CD4-positive, alpha-beta T cell (primary cell): ENCODE results near the gene LTBP4. TPM values are rescaled to one million over a fixed set of nuclear protein-coding genes. Genes with fewer than 3 reads are reported as not detected.

Experiments used
- ATAC-seq: fragments of 200-7000 bp; cut with Tn5 transposase; one replicate; pipeline ENCODE4 v1.10.0; 2022; ENCODE audit warnings: mild to moderate bottlenecking; ENCODE audit not compliant: poor library complexity
- CTCF ChIA-PET: fragments of 350-600 bp; sonication (Branson Sonifier 250); formaldehyde crosslinking; loops from one replicate; lab custom pipeline; 2021; ENCODE audit warnings: antibody characterized with exemption, inconsistent platforms; lab: Charles Lee
- POLR2A ChIA-PET: fragments of 350-600 bp; sonication (Branson Sonifier 250); formaldehyde crosslinking; loops from one replicate; lab custom pipeline; 2021; ENCODE audit warnings: antibody characterized with exemption, inconsistent platforms; lab: Charles Lee
- DNase-seq, 14 experiments: peaks; one replicate each; pipeline ENCODE4 v3.0.0-alpha.2; 2013 to 2020; ENCODE audit warnings: mixed read lengths in 2 of 14
- H3K27ac ChIP-seq, 2 donors: one replicate each; pipeline versions ENCODE4 v1.5.1 to v1.7.0; 2013; ENCODE audit warnings: low read length in 2 of 2, low read depth in 1 of 2, mild to moderate bottlenecking in 1 of 2
- H3K27me3 ChIP-seq, 2 experiments: 1 replicate in 1 of 2; 2 replicates in 1 of 2; pipeline versions ENCODE4 v1.6.1 to v1.7.0; 2013; ENCODE audit warnings: low read length in 2 of 2, control low read depth in 1 of 2, mild to moderate bottlenecking in 1 of 2, moderate library complexity in 1 of 2; ENCODE audit not compliant: insufficient read depth in 2 of 2, control insufficient read depth in 1 of 2
- H3K36me3 ChIP-seq: one replicate; pipeline ENCODE4 v1.6.1; 2013; ENCODE audit warnings: low read length, control low read depth; ENCODE audit not compliant: insufficient read depth
- H3K4me1 ChIP-seq: one replicate; pipeline ENCODE4 v1.6.1; 2013; ENCODE audit warnings: low read length, control low read depth; ENCODE audit not compliant: insufficient read depth
- H3K4me3 ChIP-seq: one replicate; pipeline ENCODE4 v1.5.1; 2013; ENCODE audit warnings: mild to moderate bottlenecking, low read length, moderate library complexity
- H3K9me3 ChIP-seq, 2 experiments: 1 replicate in 1 of 2; 2 replicates in 1 of 2; pipeline versions ENCODE4 v1.6.1 to v1.7.0; 2013; ENCODE audit warnings: low read length in 2 of 2, mild to moderate bottlenecking in 2 of 2, control low read depth in 1 of 2, moderate library complexity in 1 of 2; ENCODE audit not compliant: control insufficient read depth in 1 of 2, insufficient read depth in 1 of 2
- H3K27ac Mint-ChIP-seq: one replicate; pipeline ENCODE4 v1.8.0; 2020; ENCODE audit warnings: mixed read lengths
- H3K27me3 Mint-ChIP-seq: one replicate; pipeline ENCODE4 v1.8.0; 2021; ENCODE audit warnings: mixed read lengths
- H3K36me3 Mint-ChIP-seq: one replicate; pipeline ENCODE4 v1.8.0; 2021; ENCODE audit warnings: low read depth, mixed read lengths
- H3K4me1 Mint-ChIP-seq: one replicate; pipeline ENCODE4 v1.8.0; 2021; ENCODE audit warnings: low read depth, mixed read lengths
- H3K4me3 Mint-ChIP-seq: one replicate; pipeline ENCODE4 v1.8.0; 2020; ENCODE audit warnings: mild to moderate bottlenecking, mixed read lengths
- H3K9me3 Mint-ChIP-seq: one replicate; pipeline ENCODE4 v1.8.0; 2020; ENCODE audit warnings: mixed read lengths
- CTCF ChIP-seq: fragments of 200-600 bp; IDR thresholded peaks from one replicate; pipeline ENCODE4 v1.8.0; 2022; ENCODE audit warnings: antibody characterized with exemption, mild to moderate bottlenecking
- intact Hi-C, 2 experiments: fragments of 100-400 bp; cut with DNase I in 1 of 2; cut with micrococcal nuclease in 1 of 2; formaldehyde crosslinking; loops; one replicate each; pipeline versions ENCODE4 v1.15.1 to v1.9.0; 2023 to 2025; cut with DNase I, micrococcal nuclease
- total RNA-seq, 174 experiments: library from RNA in 2 of 174; stranded (reverse) in 2 of 174; gene quantifications; one replicate each; pipeline ENCODE4 v1.2.3 and lab custom pipeline; 2021 to 2026

LTBP4 gene
- total RNA-seq, 2 experiments from 2014 or later, result 116 to 134 TPM

GRCh38 chr19:40582467-40582866, 18.7 kb upstream of the LTBP4 start:
- Histone ChIP-seq H3K36me3 (peaks cover 78% of the 10 kb centered on the region), H3K4me1 (peaks cover 20% of the 10 kb centered on the region), H3K27me3 (no peaks in the 10 kb centered on the region), H3K4me3 (no peak overlapping the region), H3K9me3 (no peaks in the 10 kb centered on the region), H3K27ac (no peak overlapping the region)
- H3K9me3 Mint-ChIP-seq, result no peaks in the 10 kb centered on the region
- DNase-seq, result no peak
- intact Hi-C loops, result no loop called here
- peaks cover 85% of the 10 kb centered on the region for H3K36me3 Mint-ChIP-seq
- ChIA-PET POLR2A (no interaction called here), CTCF (no interaction called here)
- no peak overlapping the region for H3K27ac Mint-ChIP-seq
- TF ChIP-seq CTCF, result no peak
- H3K4me1 Mint-ChIP-seq, result peaks cover 14% of the 10 kb centered on the region
- H3K4me3 Mint-ChIP-seq, result no peak overlapping the region
- no peaks in the 10 kb centered on the region for H3K27me3 Mint-ChIP-seq
- no peak for ATAC-seq

GRCh38 chr19:40583283-40583682, 17.9 kb upstream of the LTBP4 start:
- Histone ChIP-seq H3K4me1 (peaks cover 11% of the 10 kb centered on the region), H3K27me3 (no peaks in the 10 kb centered on the region), H3K36me3 (peaks cover 83% of the 10 kb centered on the region), H3K4me3 (no peak overlapping the region), H3K9me3 (no peaks in the 10 kb centered on the region), H3K27ac (no peak overlapping the region)
- ChIA-PET CTCF (no interaction called here), POLR2A (no interaction called here)
- no peak overlapping the region for H3K4me3 Mint-ChIP-seq
- no peaks in the 10 kb centered on the region for H3K9me3 Mint-ChIP-seq
- TF ChIP-seq CTCF, result no peak
- intact Hi-C loops, result no loop called here
- peaks cover 85% of the 10 kb centered on the region for H3K36me3 Mint-ChIP-seq
- no peak for DNase-seq
- H3K27me3 Mint-ChIP-seq, result no peaks in the 10 kb centered on the region
- peaks cover 5% of the 10 kb centered on the region for H3K4me1 Mint-ChIP-seq
- H3K27ac Mint-ChIP-seq, result no peak overlapping the region
- no peak for ATAC-seq

- no peak for TF ChIP-seq CTCF
- CTCF ChIA-PET, result no interaction called here
- Histone ChIP-seq H3K27ac (no peak overlapping the region), H3K9me3 (no peaks in the 10 kb centered on the region), H3K27me3 (no peaks in the 10 kb centered on the region), H3K4me3 (no peak overlapping the region), H3K4me1 (peaks cover 5% of the 10 kb centered on the region), H3K36me3 (peaks cover 83% of the 10 kb centered on the region)
- H3K4me1 Mint-ChIP-seq, result no peaks in the 10 kb centered on the region
- no peaks in the 10 kb centered on the region for H3K9me3 Mint-ChIP-seq
- H3K4me3 Mint-ChIP-seq, result no peak overlapping the region
- POLR2A ChIA-PET, result no interaction called here
- ATAC-seq, result no peak
- intact Hi-C loops, result no loop called here
- H3K27ac Mint-ChIP-seq, result no peak overlapping the region
- peaks cover 87% of the 10 kb centered on the region for H3K36me3 Mint-ChIP-seq
- DNase-seq, result no peak
- H3K27me3 Mint-ChIP-seq, result no peaks in the 10 kb centered on the region
Measured at GRCh38 chr19:40584007-40584406, 17.2 kb upstream of the LTBP4 start.
